ENCODE measurements around the gene MED25. TPM values are rescaled to one million over a fixed set of nuclear protein-coding genes. Genes with fewer than 3 reads are reported as not detected.

MED25 gene
- total and polyA plus RNA-seq, 2 of the 4 experiments (the other 2 are of a cell fraction), result 4.7 to 38.5 TPM

GRCh38 chr19:49795615-49796014, 22.5 kb upstream of the MED25 start:
- ChIA-PET POLR2A (ENCODE audit: unreplicated experiment) (no interaction called here), CTCF (no interaction called here)
- Histone ChIP-seq H3K79me1 (ENCODE audit: low read depth in 1 of 2, low read length in 2 of 2) (peaks cover 8 to 26% of the 10 kb centered on the region in 2 experiments), H3K9ac (ENCODE audit: low read depth, low read length) (no peak overlapping the region), H3K18ac (ENCODE audit: low read depth, low read length) (no peak overlapping the region), H4K20me1 (ENCODE audit: insufficient read depth, low read length) (peaks cover 23% of the 10 kb centered on the region), H3K9me1 (ENCODE audit: insufficient read depth, low read length) (0 out of 2 replicates have a peak, but pooled peaks cover 4% of the 10 kb centered on the region), H3K4me3 (ENCODE audit: insufficient read depth, low read depth, low read length) (no peak overlapping the region), H4K91ac (ENCODE audit: insufficient read depth, low read depth, low read length) (no peak overlapping the region), H2BK15ac (ENCODE audit: low read depth, low read length) (no peak overlapping the region), H3K4me2 (ENCODE audit: low read depth, low read length) (no peak overlapping the region), H3K4ac (ENCODE audit: low read depth, low read length) (no peak overlapping the region), H3K23ac (ENCODE audit: low read depth, low read length) (no peak overlapping the region), H3K27ac (ENCODE audit: insufficient read depth, low read length) (no peak overlapping the region), H3K56ac (ENCODE audit: extremely low read depth, insufficient read depth, low read length) (no peak overlapping the region), H2BK120ac (ENCODE audit: low read depth, low read length) (no peak overlapping the region), H2AK9ac (replicated peaks; ENCODE audit: low read depth, low read length, poor library complexity) (no peak overlapping the region), H3K14ac (replicated peaks; ENCODE audit: low read depth, low read length) (no peak overlapping the region), H2AK5ac (ENCODE audit: low read depth, low read length) (no peak overlapping the region), H3K9me3 (ENCODE audit: control insufficient read depth, insufficient read depth, low read length) (no peaks in the 10 kb centered on the region), H3K27me3 (ENCODE audit: control insufficient read depth, insufficient read depth, low read length) (no peaks in the 10 kb centered on the region), H3K4me1 (ENCODE audit: control insufficient read depth, insufficient read depth, low read length) (peaks cover 2% of the 10 kb centered on the region; the same call in 1 of the 2 replicates), H2BK5ac (ENCODE audit: low read depth, low read length, poor library complexity, severe bottlenecking) (no peak overlapping the region), H2AFZ (replicated peaks; ENCODE audit: low read length, poor library complexity) (no peak overlapping the region), H3K36me3 (ENCODE audit: control insufficient read depth, insufficient read depth, low read length) (peaks cover 79% of the 10 kb centered on the region), H4K8ac (ENCODE audit: low read depth in 2 of 2, low read length in 2 of 2) (no peak overlapping the region), H2BK20ac (ENCODE audit: low read depth, low read length) (no peak overlapping the region), H4K5ac (ENCODE audit: low read depth, low read length) (no peak overlapping the region)
- 98% methylated on average over 6 of the region's 20 CpGs; no CpG with 5 or more reads in 1 of the 2 experiments for WGBS, 2 experiments (ENCODE audit: extremely low coverage in 2 of 2, insufficient read length in 1 of 2)
- in situ Hi-C loops (cut with MboI; ENCODE audit: low sequenced_read_pairs) (no loop called here), intact Hi-C loops (cut with micrococcal nuclease) (no loop called here), dilution Hi-C loops (cut with HindIII; ENCODE audit: low sequenced_read_pairs, unreplicated experiment) (no loop called here)
- TF ChIP-seq BHLHE40 (IDR thresholded peaks at IDR 0.05; ENCODE audit: low read depth, low read length) (no peak), ELK1 (IDR thresholded peaks at IDR 0.05; ENCODE audit: borderline replicate concordance, low read depth, low read length) (no peak), RCOR1 (IDR thresholded peaks at IDR 0.05; ENCODE audit: insufficient replicate concordance, low read length) (no peak), USF2 (IDR thresholded peaks at IDR 0.05; ENCODE audit: low read depth, low read length) (no peak), RFX5 (IDR thresholded peaks at IDR 0.05; ENCODE audit: low read depth, low read length) (no peak), CTCF (conservative IDR thresholded peaks at IDR 0.05; ENCODE audit: low read depth, low read length) (no peak), MAFK (IDR thresholded peaks at IDR 0.05; ENCODE audit: low read depth, low read length) (no peak), MXI1 (IDR thresholded peaks at IDR 0.05; ENCODE audit: borderline replicate concordance, low read depth, low read length) (no peak), MAZ (IDR thresholded peaks at IDR 0.05; ENCODE audit: borderline replicate concordance, low read depth, low read length) (no peak), RAD21 (IDR thresholded peaks at IDR 0.05; ENCODE audit: low read length) (no peak), NFE2L2 (IDR thresholded peaks at IDR 0.05; ENCODE audit: low read depth, low read length) (no peak), FOS (IDR thresholded peaks at IDR 0.05; ENCODE audit: low read depth, low read length) (no peak), CHD1 (IDR thresholded peaks at IDR 0.05; ENCODE audit: low read depth, low read length) (no peak), SMC3 (IDR thresholded peaks at IDR 0.05; ENCODE audit: low read depth, low read length) (no peak), POLR2A (IDR thresholded peaks at IDR 0.05; ENCODE audit: low read depth, low read length) (no peak), CEBPB (IDR thresholded peaks at IDR 0.05; ENCODE audit: low read depth, low read length) (no peak)
- ATAC-seq (ENCODE audit: low read depth) (no peak), DNase-seq (no peak)
- BruUV-seq (replicated peaks), result no TSS peak

Data from IMR-90 (cell line).